Common myeloid progenitor, CD34-positive (primary cell): ENCODE data around the gene ENOX2.
"Not testable (repeated sequence)": the region's sequence is repeated elsewhere in the genome, so short reads cannot be mapped to it uniquely, and the experiment has no call there.

Experiments used
- CTCF ChIA-PET: fragments of 350-600 bp; sonication (Branson Sonifier 250); formaldehyde crosslinking; loops from one replicate; lab custom pipeline; 2021; ENCODE audit warnings: antibody characterized with exemption; lab: Charles Lee
- POLR2A ChIA-PET: fragments of 350-600 bp; sonication (Branson Sonifier 250); formaldehyde crosslinking; loops from one replicate; lab custom pipeline; 2021; ENCODE audit warnings: antibody characterized with exemption; lab: Charles Lee
- DNase-seq, 3 donors: peaks; one replicate each; pipeline versions ENCODE4 v3.0.0 to v3.0.0-alpha.2; 2013
- H3K27ac ChIP-seq, 2 experiments: 1 replicate in 1 of 2; 2 replicates in 1 of 2; pipeline ENCODE4 v1.7.0; 2013; ENCODE audit warnings: inconsistent platforms in 2 of 2, low read length in 2 of 2, mild to moderate bottlenecking in 2 of 2, low read depth in 1 of 2, moderate library complexity in 1 of 2; ENCODE audit not compliant: severe bottlenecking in 2 of 2, insufficient read depth in 1 of 2, poor library complexity in 1 of 2
- H3K27me3 ChIP-seq, 5 experiments: replicated peaks in 2 of 5; 1 replicate in 3 of 5; 2 replicates in 2 of 5; pipeline versions ENCODE4 v1.6.1 to v1.7.0; 2013; ENCODE audit warnings: low read length in 4 of 5, mild to moderate bottlenecking in 2 of 5, moderate library complexity in 2 of 5, inconsistent platforms in 1 of 5; ENCODE audit not compliant: insufficient read depth in 5 of 5, control insufficient read depth in 4 of 5
- H3K36me3 ChIP-seq, 4 experiments: 1 replicate in 2 of 4; 2 replicates in 2 of 4; pipeline versions ENCODE4 v1.6.1 to v1.7.0; 2013; ENCODE audit warnings: low read length in 3 of 4, control low read depth in 1 of 4, mild to moderate bottlenecking in 1 of 4; ENCODE audit not compliant: control insufficient read depth in 4 of 4, insufficient read depth in 4 of 4
- H3K4me1 ChIP-seq, 4 experiments: 1 replicate in 3 of 4; 2 replicates in 1 of 4; pipeline versions ENCODE4 v1.6.1 to v1.7.1; 2013; ENCODE audit warnings: low read length in 3 of 4, mild to moderate bottlenecking in 3 of 4, control low read depth in 1 of 4, inconsistent platforms in 1 of 4, moderate library complexity in 1 of 4; ENCODE audit not compliant: control insufficient read depth in 4 of 4, insufficient read depth in 4 of 4; ENCODE audit errors: control extremely low read depth in 1 of 4
- H3K4me3 ChIP-seq, 7 experiments: 1 replicate in 4 of 7; 2 replicates in 3 of 7; pipeline versions ENCODE4 v1.5.1 to v1.7.0; 2013; ENCODE audit warnings: mild to moderate bottlenecking in 7 of 7, low read length in 6 of 7, moderate library complexity in 6 of 7, inconsistent platforms in 2 of 7, low read depth in 2 of 7, control low read depth in 1 of 7; ENCODE audit not compliant: insufficient read depth in 4 of 7, control insufficient read depth in 1 of 7; ENCODE audit errors: extremely low read depth in 1 of 7
- H3K9me3 ChIP-seq, 5 experiments: 1 replicate in 4 of 5; 2 replicates in 1 of 5; pipeline versions ENCODE4 v1.6.1 to v1.7.1; 2013; ENCODE audit warnings: low read length in 4 of 5, mild to moderate bottlenecking in 2 of 5, inconsistent platforms in 1 of 5, low read depth in 1 of 5, moderate library complexity in 1 of 5; ENCODE audit not compliant: control insufficient read depth in 4 of 5, insufficient read depth in 2 of 5; ENCODE audit errors: control extremely low read depth in 1 of 5
- WGBS: methylation state at CpG from one replicate; pipeline ENCODE4 v1.1.5; 2013; ENCODE audit not compliant: insufficient coverage; 5-methylcytosine and 5-hydroxymethylcytosine counted together

ENOX2 gene

GRCh38 chrX:130803537-130803936, 99.5 kb downstream of the ENOX2 start:
- no peaks in the 10 kb centered on the region for H3K27me3 ChIP-seq
- H3K36me3 ChIP-seq, result peaks cover 0 to 2% (median 0%) of the 10 kb centered on the region in 4 experiments
- no peak overlapping the region for H3K4me3 ChIP-seq
- H3K9me3 ChIP-seq, result no peaks in the 10 kb centered on the region
- no peak overlapping the region for H3K27ac ChIP-seq
- ChIA-PET POLR2A (no interaction called here), CTCF (no interaction called here)
- H3K4me1 ChIP-seq, result no peaks in the 10 kb centered on the region
- DNase-seq, result no peak
- WGBS, result no CpG with 5 or more reads among the region's 1 CpG

GRCh38 chrX:130801901-130802300, 101.1 kb downstream of the ENOX2 start:
- Histone ChIP-seq H3K27ac (no peak overlapping the region), H3K27me3 (no peaks in the 10 kb centered on the region), H3K9me3 (no peaks in the 10 kb centered on the region), H3K4me1 (no peaks in the 10 kb centered on the region), H3K4me3 (no peak overlapping the region), H3K36me3 (peaks cover 0 to 2% (median 0%) of the 10 kb centered on the region in 4 experiments)
- DNase-seq, result no peak
- ChIA-PET CTCF (no interaction called here), POLR2A (no interaction called here)
- WGBS, result 36% methylated on average over 1 of the region's 2 CpGs

- POLR2A ChIA-PET, result no interaction called here
- no peak overlapping the region for H3K4me3 ChIP-seq
Measured at GRCh38 chrX:130799393-130799792, 103.6 kb downstream of the ENOX2 start.

GRCh38 chrX:130793975-130794374, 109.0 kb downstream of the ENOX2 start:
- H3K4me1 ChIP-seq, result no peaks in the 10 kb centered on the region
- ChIA-PET POLR2A (no interaction called here), CTCF (no interaction called here)
- no peaks in the 10 kb centered on the region for H3K9me3 ChIP-seq
- no peak for DNase-seq
- no peaks in the 10 kb centered on the region for H3K27me3 ChIP-seq
- H3K27ac ChIP-seq, result no peak overlapping the region
- H3K4me3 ChIP-seq, result no peak overlapping the region
- H3K36me3 ChIP-seq, result no peaks in the 10 kb centered on the region

More at GRCh38 chrX:130799393-130799792, 103.6 kb downstream of the ENOX2 start:
- CTCF ChIA-PET, result no interaction called here
- Histone ChIP-seq H3K27me3 (no peaks in the 10 kb centered on the region), H3K36me3 (no peaks in the 10 kb centered on the region), H3K27ac (no peak overlapping the region), H3K4me1 (no peaks in the 10 kb centered on the region), H3K9me3 (no peaks in the 10 kb centered on the region)
- no peak for DNase-seq
- 60% methylated on average over 1 of the region's 1 CpG for WGBS

GRCh38 chrX:130791870-130792269, 111.1 kb downstream of the ENOX2 start:
- DNase-seq, H3K4me3 ChIP-seq, CTCF ChIA-PET, H3K36me3 ChIP-seq, POLR2A ChIA-PET, H3K4me1 ChIP-seq, H3K27me3 ChIP-seq, H3K27ac ChIP-seq, H3K9me3 ChIP-seq: not testable (repeated sequence)
- WGBS, result 100% methylated on average over 1 of the region's 2 CpGs

- ChIA-PET POLR2A (no interaction called here), CTCF (no interaction called here)
- 100% methylated on average over 2 of the region's 2 CpGs for WGBS
- Histone ChIP-seq H3K27me3 (no peaks in the 10 kb centered on the region), H3K4me3 (no peak overlapping the region), H3K27ac (no peak overlapping the region), H3K4me1 (no peaks in the 10 kb centered on the region), H3K9me3 (no peaks in the 10 kb centered on the region), H3K36me3 (no peaks in the 10 kb centered on the region)
- no peak for DNase-seq
Measured at GRCh38 chrX:130789793-130790192, 113.2 kb downstream of the ENOX2 start.

GRCh38 chrX:130788786-130789581, 114.0 kb downstream of the ENOX2 start:
- no peaks in the 10 kb centered on the region for H3K4me1 ChIP-seq
- H3K27ac ChIP-seq, result no peak overlapping the region
- no CpG with 5 or more reads among the region's 4 CpGs for WGBS
- H3K27me3 ChIP-seq, result no peaks in the 10 kb centered on the region
- ChIA-PET CTCF (no interaction called here), POLR2A (no interaction called here)
- no peak for DNase-seq
- no peak overlapping the region for H3K4me3 ChIP-seq
- H3K36me3 ChIP-seq, result no peaks in the 10 kb centered on the region
- H3K9me3 ChIP-seq, result no peaks in the 10 kb centered on the region
